ENCODE measurements around the gene NR2F6.
A peak's percentile ranks its signal among the peaks of the same experiment; 100 is the strongest.

Gene NR2F6

DNA sequence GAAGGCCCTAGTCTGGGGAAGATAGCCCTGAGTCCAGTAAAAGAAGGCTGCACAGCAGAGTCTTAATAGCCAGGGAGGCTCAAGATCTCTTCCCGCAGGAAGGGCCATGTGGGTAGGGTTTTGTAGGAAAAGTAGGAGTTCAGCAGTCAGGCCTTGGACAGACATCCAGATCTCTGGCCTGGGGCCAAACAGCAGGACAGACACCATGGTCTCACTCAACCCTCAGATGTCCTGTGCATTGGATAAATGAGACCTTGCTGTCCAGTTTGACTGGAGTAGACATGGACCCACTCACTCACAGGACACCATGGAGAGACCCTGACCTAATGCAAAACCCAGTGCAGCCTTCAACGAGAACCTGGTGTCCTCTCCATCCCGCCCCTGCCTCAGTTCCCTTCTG is 15.8 kb downstream of the NR2F6 start:
- no peak for TF ChIP-seq CTCF (IDR thresholded peaks at IDR 0.05; ENCODE audit: insufficient read depth, low read depth, low read length, missing control alignments)
- no peak for DNase-seq (ENCODE audit: low read depth)
- H3K4me3 ChIP-seq (ENCODE audit: low read length): no peak overlapping the region

- DNase-seq (ENCODE audit: low read depth): no peak
- H3K4me3 ChIP-seq (ENCODE audit: low read length): no peak overlapping the region
- TF ChIP-seq CTCF (IDR thresholded peaks at IDR 0.05; ENCODE audit: insufficient read depth, low read depth, low read length, missing control alignments): no peak
Measured at GRCh38 chr19:17227798-17228367, 17.8 kb downstream of the NR2F6 start.

GRCh38 chr19:17226002-17226933 is 19.5 kb downstream of the NR2F6 start, which contains the start of gene OCEL1:
Gene OCEL1 (plus strand): TSS chr19:17226226. CDS start chr19:17226248, 22 bp downstream.
- peak within 1 kb of the TSS; percentile 75 for H3K4me3 ChIP-seq (ENCODE audit: low read length)
- no peak for TF ChIP-seq CTCF (IDR thresholded peaks at IDR 0.05; ENCODE audit: insufficient read depth, low read depth, low read length, missing control alignments)

DNA sequence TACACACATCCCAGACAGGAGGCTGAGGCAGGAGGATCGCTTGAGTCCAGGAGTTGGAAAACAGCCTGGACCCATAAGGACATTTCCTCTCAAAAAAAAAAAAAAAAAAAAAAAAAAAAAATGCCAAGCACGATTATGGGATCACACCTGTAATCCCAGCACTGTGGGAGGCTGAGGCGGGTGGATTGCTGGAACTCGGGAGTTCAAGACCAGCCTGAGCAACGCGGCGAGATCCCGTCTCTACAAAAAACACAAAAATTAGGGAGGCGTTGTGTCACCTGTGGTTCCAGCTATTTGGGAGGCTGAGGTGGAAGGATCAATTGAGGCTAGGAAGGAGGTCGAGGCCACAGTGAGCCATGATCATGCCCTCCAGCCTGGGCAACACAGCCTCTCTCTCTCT is 20.7 kb downstream of the NR2F6 start:
- no peak overlapping the region for H3K4me3 ChIP-seq (ENCODE audit: low read length)
- TF ChIP-seq CTCF (IDR thresholded peaks at IDR 0.05; ENCODE audit: insufficient read depth, low read depth, low read length, missing control alignments): no peak
- DNase-seq (ENCODE audit: low read depth): no peak

More at GRCh38 chr19:17226002-17226933, 19.5 kb downstream of the NR2F6 start, which contains the start of gene OCEL1:
- peak; percentile 98 for DNase-seq (ENCODE audit: low read depth)

- DNase-seq (ENCODE audit: low read depth): peak; percentile 73
- no peak for TF ChIP-seq CTCF (IDR thresholded peaks at IDR 0.05; ENCODE audit: insufficient read depth, low read depth, low read length, missing control alignments)
- H3K4me3 ChIP-seq (ENCODE audit: low read length): no peak overlapping the region
Measured at GRCh38 chr19:17220207-17220758, 25.4 kb downstream of the NR2F6 start.

- TF ChIP-seq CTCF (IDR thresholded peaks at IDR 0.05; ENCODE audit: insufficient read depth, low read depth, low read length, missing control alignments): no peak
- no peak overlapping the region for H3K4me3 ChIP-seq (ENCODE audit: low read length)
- DNase-seq (ENCODE audit: low read depth): no peak
Measured at GRCh38 chr19:17219286-17219685, 26.4 kb downstream of the NR2F6 start.

All from epithelial cell of esophagus (primary cell).